Measurements from ENCODE around the gene FAM227A.
A peak's percentile ranks its signal among the peaks of the same experiment; 100 is the strongest.
"Not testable (repeated sequence)": the region's sequence is repeated elsewhere in the genome, so short reads cannot be mapped to it uniquely, and the experiment has no call there.

FAM227A gene

GRCh38 chr22:38612217-38613006 is 43.8 kb downstream of the FAM227A start:
- no peak for DNase-seq (ENCODE audit: low read depth in 1 of 2, low spot score in 1 of 2)

GRCh38 chr22:38611559-38611958 is 44.6 kb downstream of the FAM227A start:
- DNase-seq (ENCODE audit: low read depth in 1 of 2, low spot score in 1 of 2): no peak

- DNase-seq (ENCODE audit: low read depth in 1 of 2, low spot score in 1 of 2): no peak
Measured at GRCh38 chr22:38610234-38610633, 46.0 kb downstream of the FAM227A start.

- DNase-seq (ENCODE audit: low read depth in 1 of 2, low spot score in 1 of 2): no peak
Measured at GRCh38 chr22:38608992-38609750, 47.0 kb downstream of the FAM227A start.

GRCh38 chr22:38607680-38608079 is 48.5 kb downstream of the FAM227A start:
- no peak for DNase-seq (ENCODE audit: low read depth in 1 of 2, low spot score in 1 of 2)

- no peak for DNase-seq (ENCODE audit: low read depth in 1 of 2, low spot score in 1 of 2)
Measured at GRCh38 chr22:38602166-38602565, 54.0 kb downstream of the FAM227A start.

- DNase-seq (ENCODE audit: low read depth in 1 of 2, low spot score in 1 of 2): no peak
Measured at GRCh38 chr22:38601221-38601764, 54.9 kb downstream of the FAM227A start.

GRCh38 chr22:38599466-38599865 is 56.7 kb downstream of the FAM227A start:
- no peak for DNase-seq (ENCODE audit: low read depth in 1 of 2, low spot score in 1 of 2)

GRCh38 chr22:38582923-38583322 is 73.3 kb downstream of the FAM227A start:
- DNase-seq (ENCODE audit: low read depth in 1 of 2, low spot score in 1 of 2): not testable (repeated sequence)

- no peak for DNase-seq (ENCODE audit: low read depth in 1 of 2, low spot score in 1 of 2)
Measured at GRCh38 chr22:38578505-38578904, 77.7 kb downstream of the FAM227A start.

GRCh38 chr22:38572065-38572464 is 84.1 kb downstream of the FAM227A start:
- no peak for DNase-seq (ENCODE audit: low read depth in 1 of 2, low spot score in 1 of 2)

- DNase-seq (ENCODE audit: low read depth in 1 of 2, low spot score in 1 of 2): peak in 1 of 2 donors; percentile 15
Measured at GRCh38 chr22:38570779-38571364, 85.3 kb downstream of the FAM227A start.

- peak; percentile 94 to 97 for DNase-seq (ENCODE audit: low read depth in 1 of 2, low spot score in 1 of 2)
Measured at GRCh38 chr22:38569972-38570778, 86.0 kb downstream of the FAM227A start, which contains the start of gene DMC1. TSS of gene DMC1 (minus strand) at chr22:38570183. CDS start at chr22:38568256, 1,927 bp downstream.

GRCh38 chr22:38569181-38569971 is 86.8 kb downstream of the FAM227A start:
- no peak for DNase-seq (ENCODE audit: low read depth in 1 of 2, low spot score in 1 of 2)

- no peak for DNase-seq (ENCODE audit: low read depth in 1 of 2, low spot score in 1 of 2)
Measured at GRCh38 chr22:38567531-38568285, 88.5 kb downstream of the FAM227A start.

GRCh38 chr22:38566726-38567504 is 89.3 kb downstream of the FAM227A start:
- no peak for DNase-seq (ENCODE audit: low read depth in 1 of 2, low spot score in 1 of 2)

GRCh38 chr22:38565441-38565840 is 90.8 kb downstream of the FAM227A start:
- DNase-seq (ENCODE audit: low read depth in 1 of 2, low spot score in 1 of 2): no peak

GRCh38 chr22:38564669-38565068 is 91.5 kb downstream of the FAM227A start:
- DNase-seq (ENCODE audit: low read depth in 1 of 2, low spot score in 1 of 2): no peak
